ENCODE data around the gene SPTLC1. TPM values are rescaled to one million over a fixed set of nuclear protein-coding genes. Genes with fewer than 3 reads are reported as not detected.
"Not testable (repeated sequence)": the region's sequence is repeated elsewhere in the genome, so short reads cannot be mapped to it uniquely, and the experiment has no call there.

The SPTLC1 gene
- total RNA-seq, 4 donors from 2014 or later, result 71.1 to 92.0 (median 89.1) TPM

DNA sequence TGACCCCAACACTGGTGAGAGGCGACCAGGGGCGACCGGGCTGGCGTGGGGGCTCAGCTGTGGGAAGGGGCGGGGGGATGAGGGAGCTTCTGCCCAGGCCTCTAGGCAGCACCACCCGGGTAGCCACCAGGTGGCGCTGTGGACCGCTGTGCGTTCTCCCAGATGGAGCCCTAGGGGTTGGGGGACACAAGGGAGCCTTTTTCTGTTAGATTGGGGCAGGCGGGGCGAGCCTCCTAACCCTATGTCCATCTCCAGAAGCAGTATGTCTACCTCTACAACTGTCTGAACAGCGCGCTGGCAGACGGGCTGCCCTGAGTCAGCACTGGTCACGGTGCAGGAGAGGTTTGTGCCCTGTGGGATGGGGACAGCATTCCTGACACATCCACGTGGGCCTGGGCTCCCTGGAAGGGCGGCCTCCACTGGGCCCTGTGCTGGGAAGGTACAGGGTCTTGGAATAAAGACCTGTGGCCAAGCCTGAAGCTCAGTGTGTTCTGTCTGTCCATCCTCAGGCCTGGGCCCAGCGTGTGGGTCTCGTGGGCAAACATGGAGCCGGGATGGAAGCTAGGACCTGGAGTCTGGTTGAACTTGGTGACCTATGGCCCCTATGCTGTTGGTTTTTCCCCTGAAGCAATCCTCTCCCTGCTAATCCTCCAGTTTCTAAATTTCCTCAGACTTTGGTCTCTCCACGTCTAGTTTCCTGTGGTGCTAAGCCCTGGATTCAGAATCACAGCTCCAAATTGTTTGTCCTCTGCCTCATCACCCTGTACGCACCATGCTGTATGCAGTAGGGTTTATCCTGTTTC, 23.1 kb upstream of the SPTLC1 start:
- ATAC-seq (ENCODE audit: low FRiP score), result peak; percentile 38
- peak; percentile 57 for DNase-seq (ENCODE audit: low spot score)
- TF ChIP-seq, protein P1, sequence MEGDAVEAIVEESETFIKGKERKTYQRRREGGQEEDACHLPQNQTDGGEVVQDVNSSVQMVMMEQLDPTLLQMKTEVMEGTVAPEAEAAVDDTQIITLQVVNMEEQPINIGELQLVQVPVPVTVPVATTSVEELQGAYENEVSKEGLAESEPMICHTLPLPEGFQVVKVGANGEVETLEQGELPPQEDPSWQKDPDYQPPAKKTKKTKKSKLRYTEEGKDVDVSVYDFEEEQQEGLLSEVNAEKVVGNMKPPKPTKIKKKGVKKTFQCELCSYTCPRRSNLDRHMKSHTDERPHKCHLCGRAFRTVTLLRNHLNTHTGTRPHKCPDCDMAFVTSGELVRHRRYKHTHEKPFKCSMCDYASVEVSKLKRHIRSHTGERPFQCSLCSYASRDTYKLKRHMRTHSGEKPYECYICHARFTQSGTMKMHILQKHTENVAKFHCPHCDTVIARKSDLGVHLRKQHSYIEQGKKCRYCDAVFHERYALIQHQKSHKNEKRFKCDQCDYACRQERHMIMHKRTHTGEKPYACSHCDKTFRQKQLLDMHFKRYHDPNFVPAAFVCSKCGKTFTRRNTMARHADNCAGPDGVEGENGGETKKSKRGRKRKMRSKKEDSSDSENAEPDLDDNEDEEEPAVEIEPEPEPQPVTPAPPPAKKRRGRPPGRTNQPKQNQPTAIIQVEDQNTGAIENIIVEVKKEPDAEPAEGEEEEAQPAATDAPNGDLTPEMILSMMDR (IDR thresholded peaks at IDR 0.05), result no peak

- DNase-seq (ENCODE audit: low spot score) (no peak), ATAC-seq (ENCODE audit: low FRiP score) (no peak)
- TF ChIP-seq, protein P1 (IDR thresholded peaks at IDR 0.05), result no peak
Observed at GRCh38 chr9:92136184-92136858, 21.1 kb upstream of the SPTLC1 start.

GRCh38 chr9:92135576-92135975, 20.4 kb upstream of the SPTLC1 start:
- DNase-seq (ENCODE audit: low spot score) (no peak), ATAC-seq (ENCODE audit: low FRiP score) (no peak)
- TF ChIP-seq, protein P1 (IDR thresholded peaks at IDR 0.05), result no peak

DNA sequence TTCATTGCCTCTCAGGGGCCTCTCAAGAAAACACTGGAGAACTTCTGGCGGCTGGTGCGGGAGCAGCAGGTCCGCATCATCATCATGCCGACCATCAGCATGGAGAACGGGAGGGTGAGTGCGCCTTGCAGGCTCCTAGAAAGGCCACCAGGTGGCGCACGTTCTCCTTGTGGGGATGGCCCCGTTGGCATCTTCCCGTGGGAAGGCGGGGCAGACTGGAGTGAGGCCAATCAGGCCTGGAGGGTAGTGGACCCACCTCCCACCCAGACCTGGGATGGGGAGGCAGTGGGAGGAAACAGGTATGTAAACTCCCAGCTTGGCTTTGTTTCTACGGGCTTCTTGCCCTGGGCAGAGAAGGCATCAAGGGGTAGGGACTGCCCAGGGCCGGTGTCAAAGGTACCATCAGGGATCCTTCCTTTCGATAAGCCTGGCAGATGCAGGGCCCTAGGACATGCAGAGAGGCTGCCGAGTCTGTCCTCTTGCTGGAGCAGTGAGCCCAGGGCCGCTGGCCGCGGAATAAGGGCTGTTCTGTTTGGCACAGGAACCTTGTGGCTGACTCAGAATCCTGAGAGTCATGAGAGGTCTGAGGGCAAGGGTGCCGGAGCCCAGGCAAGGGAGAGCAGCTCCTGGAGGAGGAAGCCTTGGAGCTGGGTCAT, 18.9 kb upstream of the SPTLC1 start:
- peak; percentile 81 for DNase-seq (ENCODE audit: low spot score)
- peak; percentile 89 for ATAC-seq (ENCODE audit: low FRiP score)
- TF ChIP-seq, protein P1 (IDR thresholded peaks at IDR 0.05), result no peak

DNA sequence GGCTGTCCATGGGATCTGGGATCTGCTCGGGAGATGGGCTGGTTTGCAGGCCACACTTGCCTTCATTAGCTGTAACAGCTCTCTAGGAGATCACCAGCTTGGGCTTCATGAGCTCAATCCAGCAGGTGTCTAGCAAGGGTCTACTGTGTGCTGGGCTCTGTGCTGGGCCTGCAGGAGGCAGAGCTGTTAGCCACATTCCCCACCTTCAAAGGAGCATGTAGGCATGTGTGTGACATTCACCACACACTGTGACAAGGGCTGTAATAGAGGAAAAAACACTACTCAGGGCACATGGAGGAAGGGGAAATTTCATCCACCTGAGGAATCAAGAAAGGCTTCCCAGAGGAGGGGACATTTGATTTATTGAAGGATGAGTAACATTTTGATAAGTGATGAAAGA, 17.7 kb upstream of the SPTLC1 start:
- DNase-seq (ENCODE audit: low spot score); ATAC-seq (ENCODE audit: low FRiP score): not testable (repeated sequence)

GRCh38 chr9:92132501-92132900, 17.3 kb upstream of the SPTLC1 start:
- DNase-seq (ENCODE audit: low spot score) (no peak), ATAC-seq (ENCODE audit: low FRiP score) (no peak)
- TF ChIP-seq, protein P1 (IDR thresholded peaks at IDR 0.05), result no peak

DNA sequence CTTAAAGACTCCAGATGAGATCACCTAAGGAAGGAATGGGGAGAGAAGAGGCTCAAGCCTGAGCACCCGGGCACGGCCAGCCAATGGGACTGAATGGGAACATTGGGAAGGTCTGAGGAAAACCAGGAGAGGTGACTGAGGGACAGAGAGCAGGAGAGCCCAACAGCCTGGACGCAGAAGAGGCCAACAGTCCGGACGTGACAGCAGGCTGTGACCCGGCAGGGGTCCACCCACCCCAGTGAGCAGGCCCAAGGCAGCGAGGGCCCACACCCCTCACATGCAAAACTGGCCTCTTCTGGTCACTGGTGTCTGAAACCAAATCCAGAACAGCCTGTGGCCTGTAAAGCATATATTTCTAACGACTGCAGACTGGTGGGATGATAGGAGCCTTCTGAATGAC, 7.6 kb upstream of the SPTLC1 start:
- ATAC-seq (ENCODE audit: low FRiP score) (no peak), DNase-seq (ENCODE audit: low spot score) (no peak)
- TF ChIP-seq, protein P1 (IDR thresholded peaks at IDR 0.05), result no peak
